Keratinocyte (primary cell): ENCODE data around the gene SYT6. TPM values are rescaled to one million over a fixed set of nuclear protein-coding genes. Genes with fewer than 3 reads are reported as not detected.

ENCODE experiments used
- DNase-seq: peaks from one replicate; pipeline ENCODE4 v3.0.0-alpha.2; 2011; ENCODE audit warnings: low read depth, missing footprints, low spot score
- FAIRE-seq: peaks from 2 replicates; lab custom pipeline; 2011; peaks lifted over from hg19 to GRCh38; lab: Jason Lieb, UNC
- H2AFZ ChIP-seq: 2 replicates; pipeline ENCODE4 v1.6.0; 2012; ENCODE audit warnings: low read length, control low read depth, inconsistent platforms; ENCODE audit not compliant: control insufficient read depth
- H3K27ac ChIP-seq: 2 replicates; pipeline ENCODE4 v1.5.1; 2011; ENCODE audit warnings: low read length; ENCODE audit not compliant: control insufficient read depth, insufficient read depth
- H3K27me3 ChIP-seq: 3 replicates; pipeline ENCODE4 v1.6.0; 2011; ENCODE audit warnings: low read length; ENCODE audit not compliant: control insufficient read depth, insufficient read depth; ENCODE audit errors: extremely low read depth
- H3K36me3 ChIP-seq, 2 experiments: 2 replicates in 1 of 2; 3 replicates in 1 of 2; pipeline ENCODE4 v1.5.1; 2011; ENCODE audit warnings: low read length in 2 of 2, mild to moderate bottlenecking in 1 of 2; ENCODE audit not compliant: control insufficient read depth in 2 of 2, insufficient read depth in 2 of 2; ENCODE audit errors: extremely low read depth in 1 of 2
- H3K4me1 ChIP-seq: 3 replicates; pipeline ENCODE4 v1.5.1; 2011; ENCODE audit warnings: low read length; ENCODE audit not compliant: control insufficient read depth, insufficient read depth; ENCODE audit errors: extremely low read depth
- H3K4me2 ChIP-seq: 3 replicates; pipeline ENCODE4 v1.6.0; 2011; ENCODE audit warnings: low read depth, low read length; ENCODE audit not compliant: control insufficient read depth, insufficient read depth; ENCODE audit errors: extremely low read depth
- H3K4me3 ChIP-seq, 3 experiments: fragments of 200-600 bp in 1 of 3; sonication (generic) in 1 of 3; 2 replicates in 2 of 3; 3 replicates in 1 of 3; pipeline ENCODE4 v1.5.1; 2011 to 2016; ENCODE audit warnings: low read length in 3 of 3, mild to moderate bottlenecking in 3 of 3, control low read depth in 2 of 3, inconsistent platforms in 1 of 3, low read depth in 1 of 3, mixed read lengths in 1 of 3, mixed run types in 1 of 3, moderate library complexity in 1 of 3; ENCODE audit not compliant: control insufficient read depth in 2 of 3, insufficient read depth in 2 of 3; ENCODE audit errors: extremely low read depth in 1 of 3
- H3K79me2 ChIP-seq: 2 replicates; pipeline ENCODE4 v1.6.0; 2012; ENCODE audit warnings: low read length; ENCODE audit not compliant: control insufficient read depth, insufficient read depth
- H3K9ac ChIP-seq: 3 replicates; pipeline ENCODE4 v1.6.0; 2011; ENCODE audit warnings: low read length; ENCODE audit not compliant: control insufficient read depth, insufficient read depth; ENCODE audit errors: extremely low read depth
- H3K9me1 ChIP-seq: 3 replicates; pipeline ENCODE4 v1.6.0; 2011; ENCODE audit warnings: low read length; ENCODE audit not compliant: control insufficient read depth, insufficient read depth; ENCODE audit errors: extremely low read depth
- H3K9me3 ChIP-seq: 2 replicates; pipeline ENCODE4 v1.5.1; 2012; ENCODE audit warnings: low read depth, low read length; ENCODE audit not compliant: control insufficient read depth
- H4K20me1 ChIP-seq: 3 replicates; pipeline ENCODE4 v1.6.0; 2011; ENCODE audit warnings: low read length; ENCODE audit not compliant: control insufficient read depth, insufficient read depth; ENCODE audit errors: extremely low read depth
- EZH2 ChIP-seq: IDR thresholded peaks from one replicate; pipeline ENCODE4 v1.6.1; 2012; ENCODE audit warnings: inconsistent platforms, mild to moderate bottlenecking, low read length, moderate library complexity
- dilution Hi-C: fragments of 300-500 bp; cut with MboI; formaldehyde crosslinking; loops from one replicate; pipeline ENCODE4 v1.7.0; 2020; ENCODE audit warnings: low sequenced_read_pairs; ENCODE audit not compliant: extremely low pct_ligation_motif_present
- polyA minus RNA-seq, 3 experiments: library from RNA; depleted of rRNA, polyadenylated mRNA; stranded (reverse); fragments of >200 nt; gene quantifications; 1 replicate in 1 of 3; 2 replicates in 1 of 3; 3 replicates in 1 of 3; pipeline ENCODE4 v1.2.3, GENCODE V29; 2011
- polyA plus RNA-seq, 5 experiments: library from polyadenylated mRNA; depleted of rRNA in 3 of 5; stranded (reverse) in 3 of 5; stranded (forward) in 1 of 5; unstranded in 1 of 5; fragments of >200 nt; gene quantifications; 1 replicate in 1 of 5; 2 replicates in 3 of 5; 3 replicates in 1 of 5; pipeline versions ENCODE4 v1.2.1 to v1.2.3, GENCODE V29; 2011 to 2012; ENCODE audit warnings: missing spikeins in 2 of 5, low read depth in 1 of 5, low replicate concordance in 1 of 5
- TF ChIP-seq, protein P1 (sequence below), 3 experiments: IDR thresholded peaks in 1 of 3; conservative IDR thresholded peaks in 1 of 3; optimal IDR thresholded peaks in 1 of 3; 2 replicates in 2 of 3; 3 replicates in 1 of 3; pipeline versions ENCODE3 to v1.5.1; 2011; ENCODE audit warnings: low read length in 3 of 3, mild to moderate bottlenecking in 3 of 3, moderate library complexity in 2 of 3, control low read depth in 1 of 3, inconsistent platforms in 1 of 3; ENCODE audit not compliant: insufficient read depth in 2 of 3; ENCODE audit errors: extremely low read depth in 1 of 3

The SYT6 gene, protein sequence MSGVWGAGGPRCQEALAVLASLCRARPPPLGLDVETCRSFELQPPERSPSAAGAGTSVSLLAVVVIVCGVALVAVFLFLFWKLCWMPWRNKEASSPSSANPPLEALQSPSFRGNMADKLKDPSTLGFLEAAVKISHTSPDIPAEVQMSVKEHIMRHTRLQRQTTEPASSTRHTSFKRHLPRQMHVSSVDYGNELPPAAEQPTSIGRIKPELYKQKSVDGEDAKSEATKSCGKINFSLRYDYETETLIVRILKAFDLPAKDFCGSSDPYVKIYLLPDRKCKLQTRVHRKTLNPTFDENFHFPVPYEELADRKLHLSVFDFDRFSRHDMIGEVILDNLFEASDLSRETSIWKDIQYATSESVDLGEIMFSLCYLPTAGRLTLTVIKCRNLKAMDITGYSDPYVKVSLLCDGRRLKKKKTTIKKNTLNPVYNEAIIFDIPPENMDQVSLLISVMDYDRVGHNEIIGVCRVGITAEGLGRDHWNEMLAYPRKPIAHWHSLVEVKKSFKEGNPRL
- polyA plus RNA-seq (not detected in 3 replicates), polyA minus RNA-seq (not detected in 3 replicates)
- polyA plus RNA-seq (2011; ENCODE audit: low read depth), result not detected
- not detected in 2 replicates for polyA plus RNA-seq (2011; cell fraction: cytosol; rRNA removed)
- not detected in 2 replicates for polyA plus RNA-seq (2011; cell fraction: nucleus; rRNA removed)
- polyA plus RNA-seq (2012; ENCODE audit: low replicate concordance), result not detected in 2 replicates
- polyA minus RNA-seq (2011; cell fraction: cytosol; rRNA and poly(A)+ RNA removed), result not detected
- polyA minus RNA-seq (2011; cell fraction: nucleus; rRNA and poly(A)+ RNA removed), result not detected in 2 replicates

DNA sequence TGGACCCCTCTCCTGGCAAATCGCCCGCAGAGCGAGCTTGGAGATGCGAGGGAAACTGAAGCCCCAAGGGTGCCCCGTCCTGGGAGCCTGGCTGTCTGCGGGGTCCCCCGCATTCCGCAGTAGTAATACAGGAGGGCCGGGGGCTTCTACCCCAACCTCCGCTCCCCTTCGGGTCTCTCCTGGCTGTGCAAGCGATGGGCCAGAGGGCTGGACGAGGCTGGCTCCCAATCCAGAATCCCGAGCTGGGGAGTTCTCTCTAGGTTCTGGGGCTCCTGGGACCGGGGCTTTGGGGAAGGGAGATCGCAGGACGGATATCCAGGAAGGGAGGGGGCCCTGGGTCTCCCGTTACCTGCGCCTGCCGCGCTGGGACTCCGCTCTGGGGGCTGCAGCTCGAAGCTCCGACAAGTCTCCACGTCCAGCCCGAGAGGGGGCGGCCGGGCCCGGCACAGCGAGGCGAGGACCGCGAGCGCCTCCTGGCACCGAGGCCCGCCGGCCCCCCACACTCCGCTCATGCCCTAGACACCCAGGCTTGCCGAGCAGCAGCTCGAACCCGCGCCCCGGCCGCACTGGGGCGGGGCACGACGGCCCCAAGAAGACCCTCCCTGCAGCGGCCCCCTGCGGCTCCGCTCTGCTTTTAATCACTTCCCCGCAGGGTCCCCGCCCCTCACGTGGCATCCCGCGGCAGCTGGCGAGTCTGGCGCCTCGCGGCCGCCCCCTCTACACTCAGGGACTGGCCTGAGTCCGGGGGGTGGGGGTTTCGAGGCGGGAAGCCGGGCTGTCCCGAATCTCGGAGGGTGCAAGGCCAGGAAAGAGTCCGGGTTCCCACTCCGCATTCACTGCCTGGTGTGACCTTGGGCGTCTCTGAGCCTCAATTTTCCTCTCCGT lies at the start of gene SYT6:
Gene SYT6 (minus strand): TSS at position 609 of the 885 bp plus-strand sequence. CDS start 97 bp downstream, at position 512.
- Histone ChIP-seq H3K4me3 (peak within 1 kb of the TSS in 2 of 3 experiments; percentile 3 to 35), H3K36me3 (no peaks in the 10 kb centered on the region), H3K9me3 (no peaks in the 10 kb centered on the region), H3K27ac (no peak within 1 kb of the TSS), H3K9me1 (no peaks in the 10 kb centered on the region), H3K9ac (no peak within 1 kb of the TSS), H2AFZ (peak within 1 kb of the TSS; percentile 5), H4K20me1 (peaks cover 14% of the 10 kb centered on the region), H3K27me3 (peaks cover 67% of the 10 kb centered on the region), H3K4me2 (peak within 1 kb of the TSS; percentile 40), H3K4me1 (peaks cover 15% of the 10 kb centered on the region), H3K79me2 (no peaks in the 10 kb centered on the region)
- dilution Hi-C loops, result no loop called here
- TF ChIP-seq, protein P1, sequence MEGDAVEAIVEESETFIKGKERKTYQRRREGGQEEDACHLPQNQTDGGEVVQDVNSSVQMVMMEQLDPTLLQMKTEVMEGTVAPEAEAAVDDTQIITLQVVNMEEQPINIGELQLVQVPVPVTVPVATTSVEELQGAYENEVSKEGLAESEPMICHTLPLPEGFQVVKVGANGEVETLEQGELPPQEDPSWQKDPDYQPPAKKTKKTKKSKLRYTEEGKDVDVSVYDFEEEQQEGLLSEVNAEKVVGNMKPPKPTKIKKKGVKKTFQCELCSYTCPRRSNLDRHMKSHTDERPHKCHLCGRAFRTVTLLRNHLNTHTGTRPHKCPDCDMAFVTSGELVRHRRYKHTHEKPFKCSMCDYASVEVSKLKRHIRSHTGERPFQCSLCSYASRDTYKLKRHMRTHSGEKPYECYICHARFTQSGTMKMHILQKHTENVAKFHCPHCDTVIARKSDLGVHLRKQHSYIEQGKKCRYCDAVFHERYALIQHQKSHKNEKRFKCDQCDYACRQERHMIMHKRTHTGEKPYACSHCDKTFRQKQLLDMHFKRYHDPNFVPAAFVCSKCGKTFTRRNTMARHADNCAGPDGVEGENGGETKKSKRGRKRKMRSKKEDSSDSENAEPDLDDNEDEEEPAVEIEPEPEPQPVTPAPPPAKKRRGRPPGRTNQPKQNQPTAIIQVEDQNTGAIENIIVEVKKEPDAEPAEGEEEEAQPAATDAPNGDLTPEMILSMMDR (optimal IDR thresholded peaks at IDR 0.05 in 1 of 3, IDR thresholded peaks at IDR 0.05 in 1 of 3, conservative IDR thresholded peaks at IDR 0.05 in 1 of 3; ENCODE audit: extremely low read depth in 1 of 3, insufficient read depth in 2 of 3, low read length in 3 of 3), result peak in 1 of 3 experiments; percentile 28
- TF ChIP-seq EZH2, result peak; percentile 92
- no peak for FAIRE-seq
- DNase-seq, result no peak

DNA sequence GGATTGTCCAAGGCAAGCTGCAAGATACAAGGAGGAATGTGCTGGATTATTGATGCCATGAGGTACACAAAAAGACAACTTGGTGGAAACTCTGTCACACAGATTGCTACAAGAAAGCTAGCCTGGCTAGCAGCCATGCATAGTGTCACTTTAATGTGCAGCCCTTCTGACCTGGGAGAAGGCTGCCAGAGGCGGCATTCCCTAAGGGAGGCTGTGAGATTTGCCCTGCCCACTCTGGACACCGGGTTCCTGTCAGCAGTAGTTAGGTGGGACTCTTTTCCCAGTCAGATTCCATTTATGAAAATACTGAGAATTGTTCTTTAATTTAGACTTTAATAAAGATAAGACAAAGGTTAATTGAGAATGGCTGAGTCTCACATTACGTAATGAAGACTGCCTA lies 47.8 kb upstream of the SYT6 start:
- DNase-seq, result no peak
- no peaks in the 10 kb centered on the region for H4K20me1 ChIP-seq
- no peak overlapping the region for H3K4me2 ChIP-seq
- H3K4me3 ChIP-seq, result no peak overlapping the region
- no peak overlapping the region for H3K9ac ChIP-seq
- peaks cover 29% of the 10 kb centered on the region for H3K27me3 ChIP-seq
- dilution Hi-C loops, result no loop called here
- no peaks in the 10 kb centered on the region for H3K4me1 ChIP-seq
- H3K9me1 ChIP-seq, result no peaks in the 10 kb centered on the region
- H3K27ac ChIP-seq, result no peak overlapping the region
- H2AFZ ChIP-seq, result no peak overlapping the region
- no peaks in the 10 kb centered on the region for H3K79me2 ChIP-seq
- H3K36me3 ChIP-seq, result no peaks in the 10 kb centered on the region
- FAIRE-seq, result no peak
- H3K9me3 ChIP-seq, result no peaks in the 10 kb centered on the region
- TF ChIP-seq, protein P1 (optimal IDR thresholded peaks at IDR 0.05 in 1 of 3, IDR thresholded peaks at IDR 0.05 in 1 of 3, conservative IDR thresholded peaks at IDR 0.05 in 1 of 3; ENCODE audit: extremely low read depth in 1 of 3, insufficient read depth in 2 of 3, low read length in 3 of 3), result no peak
- TF ChIP-seq EZH2, result no peak
